A673 (cell line): ENCODE results near the gene ISCU. TPM values are rescaled to one million over a fixed set of nuclear protein-coding genes. Genes with fewer than 3 reads are reported as not detected.

Source experiments
- BruUV-seq: library from RNA; stranded (reverse); fragments of 400-500 nt; replicated peaks from 2 replicates; lab custom pipeline; 2021; lab: Mats Ljungman, UMichigan
- CTCF ChIA-PET: fragments of 300-600 bp; sonication (Branson Sonifier 250); formaldehyde crosslinking; loops from one replicate; lab custom pipeline; 2022; ENCODE audit warnings: antibody characterized with exemption; lab: Charles Lee
- POLR2A ChIA-PET: fragments of 300-600 bp; sonication (Branson Sonifier 250); formaldehyde crosslinking; loops from one replicate; lab custom pipeline; 2022; ENCODE audit warnings: antibody characterized with exemption; ENCODE audit not compliant: low non-redundant PET; lab: Charles Lee
- DNase-seq: peaks from one replicate; pipeline ENCODE4 v3.0.0-alpha.2; 2015; ENCODE audit warnings: low spot score
- H3K27ac ChIP-seq: fragments of 200-600 bp; sonication (generic); 2 replicates; pipeline ENCODE4 v1.5.1; 2016; ENCODE audit warnings: mixed run types, low read depth, mild to moderate bottlenecking, mixed read lengths, antibody characterized with exemption, low read length; ENCODE audit not compliant: poor library complexity, severe bottlenecking
- H3K27me3 ChIP-seq: fragments of 200-600 bp; sonication (generic); replicated peaks from 2 replicates; pipeline ENCODE4 v1.6.1; 2017; ENCODE audit warnings: mixed run types, low read depth, mild to moderate bottlenecking, mixed read lengths, antibody characterized with exemption, low read length; ENCODE audit not compliant: insufficient read depth, poor library complexity
- H3K36me3 ChIP-seq: fragments of 200-600 bp; sonication (generic); 2 replicates; pipeline ENCODE4 v1.6.1; 2016; ENCODE audit warnings: mixed run types, mild to moderate bottlenecking, mixed read lengths, antibody characterized with exemption, low read length; ENCODE audit not compliant: insufficient read depth, poor library complexity, severe bottlenecking
- H3K4me1 ChIP-seq: fragments of 200-600 bp; sonication (generic); 2 replicates; pipeline ENCODE4 v1.6.1; 2017; ENCODE audit warnings: mixed run types, mild to moderate bottlenecking, mixed read lengths, antibody characterized with exemption, low read length; ENCODE audit not compliant: insufficient read depth, poor library complexity, severe bottlenecking
- H3K4me3 ChIP-seq: fragments of 200-600 bp; sonication (generic); 2 replicates; pipeline ENCODE4 v1.5.1; 2016; ENCODE audit warnings: low read depth, mixed run types, mild to moderate bottlenecking, mixed read lengths, low read length; ENCODE audit not compliant: poor library complexity, severe bottlenecking
- H3K9me3 ChIP-seq: fragments of 200-600 bp; sonication (generic); 2 replicates; pipeline ENCODE4 v1.6.1; 2016; ENCODE audit warnings: mixed run types, low read depth, mild to moderate bottlenecking, mixed read lengths, antibody characterized with exemption, low read length; ENCODE audit not compliant: poor library complexity, severe bottlenecking
- CTCF ChIP-seq: fragments of 300-800, 200-600 bp; sonication (generic); conservative IDR thresholded peaks from 2 replicates; pipeline ENCODE4 v1.5.1; 2017; ENCODE audit warnings: low read depth, mild to moderate bottlenecking, antibody characterized with exemption, low read length, moderate library complexity, mixed read lengths
- EZH2 ChIP-seq: fragments of 200-600 bp; sonication (generic); IDR thresholded peaks from 2 replicates; pipeline ENCODE4 v1.6.1; 2017; ENCODE audit warnings: borderline replicate concordance, low read depth, mild to moderate bottlenecking, mixed read lengths, antibody characterized with exemption, low read length; ENCODE audit not compliant: poor library complexity, severe bottlenecking
- intact Hi-C: fragments of 100-400 bp; cut with micrococcal nuclease; formaldehyde crosslinking; loops from one replicate; pipeline ENCODE4 v1.10.0; 2022; ENCODE audit not compliant: unreplicated experiment
- total RNA-seq: library from RNA; stranded (reverse); gene quantifications from 2 replicates; pipeline ENCODE4 v1.2.3, GENCODE V29; 2021

ISCU gene
- total RNA-seq, 1 experiment from 2014 or later = 73.4 TPM

- no peak for DNase-seq
- BruUV-seq = no TSS peak
- intact Hi-C loops = no loop called here
- no peak for TF ChIP-seq EZH2
- no peak for TF ChIP-seq CTCF
- no peak overlapping the region for H3K27ac ChIP-seq
- no peak overlapping the region for H3K4me3 ChIP-seq
- no peaks in the 10 kb centered on the region for H3K4me1 ChIP-seq
- no peaks in the 10 kb centered on the region for H3K9me3 ChIP-seq
- no peaks in the 10 kb centered on the region for H3K27me3 ChIP-seq
- H3K36me3 ChIP-seq = no peaks in the 10 kb centered on the region
- CTCF ChIA-PET = no interaction called here
- POLR2A ChIA-PET = no interaction called here
Observed at GRCh38 chr12:108575199-108575912, 13.0 kb downstream of the ISCU start.

- Histone ChIP-seq H3K9me3 (no peaks in the 10 kb centered on the region), H3K36me3 (no peaks in the 10 kb centered on the region), H3K4me3 (no peak overlapping the region), H3K4me1 (no peaks in the 10 kb centered on the region), H3K27ac (no peak overlapping the region), H3K27me3 (no peaks in the 10 kb centered on the region)
- ChIA-PET CTCF (interaction anchor here (0.5 kb wide), 1 partner anchor 65 kb away, joined by 8 read pairs; no protein-coding TSS in a partner anchor), POLR2A (no interaction called here)
- intact Hi-C loops = no loop called here
- DNase-seq = no peak
- BruUV-seq = no TSS peak
- TF ChIP-seq EZH2 (no peak), CTCF (no peak)
Observed at GRCh38 chr12:108576660-108577234, 14.4 kb downstream of the ISCU start.

- no peak for DNase-seq
- ChIA-PET CTCF (no interaction called here), POLR2A (no interaction called here)
- no peak overlapping the region for H3K4me3 ChIP-seq
- no peaks in the 10 kb centered on the region for H3K36me3 ChIP-seq
- no peak overlapping the region for H3K27ac ChIP-seq
- TF ChIP-seq CTCF (no peak), EZH2 (no peak)
- no peaks in the 10 kb centered on the region for H3K9me3 ChIP-seq
- intact Hi-C loops = no loop called here
- no peaks in the 10 kb centered on the region for H3K4me1 ChIP-seq
- BruUV-seq = no TSS peak
- no peaks in the 10 kb centered on the region for H3K27me3 ChIP-seq
Observed at GRCh38 chr12:108577458-108577857, 15.1 kb downstream of the ISCU start.
